T follicular helper cell (primary cell): ENCODE data around the gene PTPRQ.
"Not testable (repeated sequence)": the region's sequence is repeated elsewhere in the genome, so short reads cannot be mapped to it uniquely, and the experiment has no call there.

ENCODE experiments used
- DNase-seq: peaks from one replicate; pipeline ENCODE4 v3.0.0-alpha.2; 2020; ENCODE audit warnings: low read depth
- total RNA-seq, 2 experiments: gene quantifications; one replicate each; lab custom pipeline; 2026; lab: John Stamatoyannopoulos, UW

Gene PTPRQ
- 0 reads per million in 2 experiments for total RNA-seq

DNA sequence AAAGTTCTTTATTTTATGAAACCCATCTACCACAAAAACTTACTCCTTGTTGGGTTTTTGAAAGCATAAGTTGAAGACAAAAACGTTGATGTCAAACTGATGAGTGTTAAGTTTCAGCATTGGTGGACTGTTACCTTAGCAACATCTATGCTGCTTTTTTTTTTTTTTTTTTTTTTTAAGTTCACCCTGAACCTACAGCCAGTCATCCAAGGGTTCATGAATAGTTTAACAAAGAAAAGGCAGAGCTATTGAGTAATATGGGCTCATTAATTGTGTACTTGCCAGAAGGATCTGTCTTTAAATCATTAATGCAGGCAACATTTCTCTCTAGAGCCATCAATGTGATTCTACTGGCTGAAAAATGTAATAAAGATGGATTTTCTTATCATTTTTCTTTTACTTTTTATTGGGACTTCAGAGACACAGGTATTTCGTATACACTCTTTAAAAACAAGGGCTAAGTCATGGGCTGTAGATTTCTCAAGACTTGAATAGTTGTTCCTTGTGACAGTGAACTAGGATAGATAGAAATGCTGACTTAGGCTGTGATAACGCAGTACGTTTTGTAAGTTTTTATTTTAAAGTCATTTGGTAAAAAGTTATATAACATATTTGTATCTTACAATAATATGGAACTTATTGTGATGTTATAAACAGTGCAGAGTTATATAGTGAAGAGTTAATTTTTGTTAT is at the start of gene PTPRQ:
PTPRQ (plus strand) TSS at position 262 of the 693 bp plus-strand sequence; CDS start at position 373, 111 bp downstream.
- no peak for DNase-seq

GRCh38 chr12:80400571-80400991 is 43.5 kb upstream of the PTPRQ start:
- DNase-seq, result no peak

DNA sequence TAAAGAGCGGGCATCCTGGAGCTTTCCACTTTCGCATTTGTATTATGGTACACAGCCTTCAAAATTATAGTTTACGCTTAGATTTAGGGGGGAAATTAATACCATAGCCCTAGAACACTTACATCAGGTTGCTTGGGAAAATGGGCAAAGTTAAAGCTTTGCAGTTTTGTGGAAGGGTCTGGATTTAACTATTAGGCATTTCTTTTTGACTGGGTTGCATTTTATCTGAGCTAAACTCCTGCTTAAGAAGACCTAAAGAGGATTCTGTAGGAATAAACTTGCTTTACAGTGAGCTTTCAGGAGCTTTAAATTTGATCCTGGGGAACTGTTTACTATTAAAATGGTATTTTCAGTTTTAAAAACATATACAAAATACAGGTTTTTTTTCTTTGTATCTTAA is 42.8 kb upstream of the PTPRQ start:
- no peak for DNase-seq

GRCh38 chr12:80404629-80405028 is 39.4 kb upstream of the PTPRQ start:
- no peak for DNase-seq

DNA sequence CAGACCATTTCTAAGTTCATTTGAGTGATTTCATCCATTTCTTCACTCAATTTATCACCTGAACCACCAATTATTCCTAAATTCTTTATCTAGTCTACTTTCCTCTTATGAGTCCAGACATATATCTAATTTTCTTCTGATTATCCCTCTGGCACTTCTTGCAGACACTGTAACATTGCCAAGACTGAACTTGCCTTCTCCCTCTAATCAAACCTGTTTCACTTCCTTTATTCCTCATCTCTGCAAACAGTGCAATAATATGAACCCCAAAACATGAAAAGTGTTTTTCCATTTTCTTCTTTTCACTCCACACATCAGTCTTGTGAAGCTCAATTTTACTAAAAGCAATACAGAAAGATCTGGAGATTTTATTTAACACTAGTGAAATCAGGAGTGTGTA is 37.8 kb upstream of the PTPRQ start:
- DNase-seq, result no peak

DNA sequence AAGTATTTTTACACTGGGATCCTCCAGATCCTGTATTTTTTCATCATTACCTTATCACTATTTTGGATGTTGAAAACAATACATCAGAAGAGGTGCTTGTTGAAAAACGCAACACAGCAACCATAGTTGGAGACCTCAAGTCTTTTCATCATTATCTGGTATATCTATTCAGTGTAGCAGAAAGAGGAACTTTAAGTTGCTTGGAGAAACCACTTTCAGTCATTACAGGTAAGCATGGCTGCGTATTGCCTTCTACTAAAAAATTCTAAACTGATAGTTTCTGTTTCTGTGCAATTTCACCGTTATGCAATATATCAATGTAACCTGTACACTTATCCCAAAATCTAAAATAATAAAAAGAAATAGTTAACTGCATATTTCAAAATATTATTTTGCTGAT is 32.2 kb upstream of the PTPRQ start:
- no peak for DNase-seq

DNA sequence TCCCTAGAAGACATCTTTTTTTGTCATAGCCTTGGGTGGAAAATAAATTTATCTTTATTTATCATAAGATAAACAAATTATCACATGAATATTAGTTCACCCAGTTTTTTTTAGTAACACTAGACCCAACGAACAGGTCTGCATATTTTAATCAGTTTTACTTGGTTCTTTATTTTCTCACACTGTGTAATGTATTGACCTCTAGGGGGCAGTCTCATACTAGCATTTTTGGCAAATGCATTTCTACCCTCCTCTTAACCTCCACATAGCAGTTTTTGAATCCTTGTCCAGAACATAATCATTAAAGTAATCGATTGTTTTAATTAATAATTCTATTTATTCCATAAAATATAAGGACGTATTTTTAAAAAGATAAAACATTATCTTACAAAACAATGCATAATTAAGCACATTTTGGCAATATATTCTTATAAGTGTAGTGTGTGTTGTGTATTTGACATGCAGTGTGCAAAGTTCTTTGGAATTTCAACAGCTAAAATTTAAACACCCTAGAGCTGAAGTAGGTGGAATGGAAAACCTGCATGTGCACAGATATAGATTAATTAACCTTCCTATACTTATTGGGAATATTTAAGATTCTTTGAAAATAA is 31.6 kb upstream of the PTPRQ start:
- DNase-seq, result no peak

DNA sequence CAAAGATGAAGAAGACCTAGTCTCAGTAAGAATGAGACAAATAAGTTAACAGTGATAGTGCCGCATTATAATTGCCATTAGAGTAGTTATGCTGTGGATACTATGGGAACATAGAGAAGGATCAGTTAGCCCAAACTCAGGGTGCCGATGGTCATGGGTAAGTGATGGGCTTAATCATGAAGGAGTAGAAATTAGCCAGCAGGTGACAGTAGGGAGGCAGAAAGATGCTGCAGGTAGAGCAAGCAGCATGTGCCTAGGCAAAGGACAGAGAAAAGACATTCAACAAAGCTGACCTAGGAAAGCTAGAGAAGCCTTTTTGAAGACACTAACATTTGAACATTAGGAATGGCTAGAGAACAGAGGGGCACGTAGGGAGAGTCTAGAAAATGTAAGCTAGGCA is 30.6 kb upstream of the PTPRQ start:
- DNase-seq, result no peak

DNA sequence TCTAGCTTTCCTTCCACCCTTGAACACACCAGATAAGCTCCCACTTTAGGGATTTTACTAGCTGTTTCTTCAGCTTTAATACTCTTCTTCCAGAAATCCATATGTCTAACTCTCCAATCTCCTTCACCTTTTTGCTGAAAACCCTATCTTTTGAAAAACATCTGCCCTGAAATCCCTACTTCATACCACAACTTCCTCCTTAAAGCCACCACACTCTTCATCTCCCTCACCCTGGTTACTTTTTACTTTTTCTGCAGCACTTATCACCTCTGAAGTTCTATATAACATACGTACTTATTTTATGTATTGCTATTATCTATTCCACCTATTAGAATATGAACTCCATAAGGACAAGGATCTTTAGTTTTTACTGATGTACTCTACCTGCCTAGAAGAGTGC is 28.6 kb upstream of the PTPRQ start:
- no peak for DNase-seq

DNA sequence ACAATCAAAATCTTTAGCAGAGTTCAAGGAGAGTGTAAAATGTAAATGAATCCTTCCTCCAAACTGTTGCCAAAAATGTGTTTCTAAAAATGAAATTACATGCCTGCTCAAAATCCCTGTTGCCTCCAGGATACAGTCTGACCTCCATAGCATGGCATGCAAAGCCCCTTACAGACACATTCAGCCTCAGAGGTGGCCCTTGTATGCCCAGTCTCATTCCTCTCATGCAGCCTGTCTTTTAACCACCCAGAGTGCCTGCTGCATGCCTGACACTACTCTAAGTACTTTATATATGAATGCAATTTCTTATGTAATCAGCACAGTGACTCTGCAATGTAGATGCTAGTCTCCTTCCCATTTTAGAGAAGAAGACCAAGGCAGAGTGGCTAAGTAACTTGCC is 24.4 kb upstream of the PTPRQ start:
- no peak for DNase-seq

DNA sequence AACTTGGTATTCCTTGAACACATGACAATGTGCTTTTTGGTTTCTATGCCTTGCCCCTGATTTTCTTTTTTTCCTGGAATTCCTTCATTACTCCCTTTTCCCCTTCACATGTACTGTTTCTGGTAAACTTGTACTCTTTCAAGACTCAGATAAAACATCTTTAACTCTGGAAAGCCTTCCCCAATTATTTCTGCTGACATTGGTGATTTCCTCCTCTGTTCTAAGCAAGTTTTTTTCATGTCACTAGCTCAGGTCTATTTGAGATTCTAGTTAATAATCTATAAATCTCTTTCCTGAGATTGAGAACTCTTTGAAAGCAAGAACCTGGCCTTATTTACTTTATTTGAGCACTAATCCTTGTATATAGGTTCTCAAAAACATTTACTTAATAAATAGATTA is 24.0 kb upstream of the PTPRQ start:
- DNase-seq, result no peak

DNA sequence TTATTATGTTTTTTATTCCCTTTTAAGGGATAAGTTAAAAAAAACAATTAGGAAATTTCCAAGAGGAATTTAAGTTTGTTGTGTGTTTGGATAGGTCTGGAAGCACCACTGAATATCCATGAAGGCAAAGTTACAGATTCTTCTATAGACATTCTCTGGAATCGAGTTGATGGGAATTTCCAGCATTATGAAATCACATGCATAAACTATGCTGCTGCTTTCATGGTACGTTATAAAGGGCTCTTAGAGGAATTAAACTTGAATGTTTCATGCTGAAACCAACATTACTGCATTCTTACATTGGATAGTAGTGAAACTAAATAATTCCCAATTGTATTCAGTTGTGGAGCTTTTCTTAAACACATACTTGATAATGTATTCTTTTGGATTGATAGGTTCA is 21.5 kb upstream of the PTPRQ start:
- DNase-seq, result no peak

DNA sequence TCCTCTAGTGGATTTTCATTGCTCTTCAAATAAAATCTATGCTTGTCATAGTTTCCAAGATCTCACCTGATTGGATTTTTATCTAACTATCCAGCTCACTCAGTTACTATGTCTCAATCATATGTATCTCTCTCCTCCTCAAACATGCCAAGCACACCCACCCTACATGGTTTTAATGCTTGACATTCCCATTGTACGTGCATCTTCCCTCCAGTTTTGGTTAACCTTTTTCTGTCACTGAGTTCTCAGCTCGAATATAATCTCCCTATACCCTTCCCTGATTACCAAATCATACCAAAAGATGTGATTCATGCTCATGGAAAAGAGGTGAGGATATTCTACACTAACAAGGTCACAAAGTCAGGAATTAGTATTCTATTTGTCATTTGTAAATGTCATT is 12.0 kb upstream of the PTPRQ start:
- DNase-seq, result no peak

DNA sequence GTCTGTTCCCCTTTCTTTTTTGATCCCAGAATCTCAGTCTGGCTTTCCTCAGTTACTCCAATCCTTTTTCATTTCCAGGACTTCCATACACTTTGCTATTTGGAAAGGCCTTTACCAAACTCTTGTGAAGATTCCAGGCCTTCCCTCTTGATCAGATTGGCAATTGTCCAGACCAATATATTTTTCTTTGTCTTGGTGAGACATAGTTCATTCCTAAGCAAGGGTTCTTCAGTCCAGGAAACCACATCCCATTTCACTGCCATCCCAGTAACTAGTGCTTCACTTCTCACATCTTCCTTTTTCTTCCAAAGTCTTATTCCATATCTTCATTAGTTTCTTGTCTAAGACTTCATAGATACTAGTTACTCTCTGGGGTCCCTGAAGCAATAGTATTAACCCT is 2.1 kb upstream of the PTPRQ start:
- DNase-seq, result no peak

DNA sequence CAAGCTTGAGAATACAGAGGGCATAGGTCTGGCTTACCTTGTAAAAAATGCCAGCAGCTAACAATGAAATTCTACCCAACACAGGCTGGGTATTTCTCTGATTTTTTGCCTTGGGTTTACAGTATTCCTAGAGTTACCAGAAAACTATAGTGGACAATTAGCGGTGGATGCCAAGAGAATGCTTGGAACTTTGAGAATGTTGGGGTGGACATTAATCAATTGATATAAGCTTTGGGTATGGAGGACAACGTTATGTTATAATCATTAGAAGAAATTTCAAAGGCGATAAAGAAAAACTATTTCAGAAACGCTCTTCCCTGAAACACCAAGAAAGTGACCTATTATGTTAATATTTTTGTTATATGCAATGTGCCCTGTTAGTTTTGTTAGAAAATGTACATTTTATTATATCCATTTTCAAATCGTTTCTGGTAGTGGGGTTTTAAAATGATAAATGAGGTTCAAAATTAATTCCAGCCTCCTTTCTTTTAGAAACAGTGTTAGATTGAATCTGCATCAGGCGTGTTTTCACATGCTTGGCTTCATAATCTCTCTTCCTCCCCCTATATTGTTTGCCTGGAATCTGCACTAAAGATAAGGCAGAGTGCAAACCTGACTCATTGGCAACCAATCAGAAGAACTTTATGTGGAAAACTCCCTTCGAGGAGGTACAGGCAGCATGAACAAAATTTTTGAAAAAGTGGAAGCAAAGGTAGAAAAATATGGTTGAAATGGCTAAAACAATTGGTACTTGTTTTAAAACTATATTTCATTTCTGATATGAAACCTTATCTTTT is 1.4 kb upstream of the PTPRQ start:
- DNase-seq, result no peak

DNA sequence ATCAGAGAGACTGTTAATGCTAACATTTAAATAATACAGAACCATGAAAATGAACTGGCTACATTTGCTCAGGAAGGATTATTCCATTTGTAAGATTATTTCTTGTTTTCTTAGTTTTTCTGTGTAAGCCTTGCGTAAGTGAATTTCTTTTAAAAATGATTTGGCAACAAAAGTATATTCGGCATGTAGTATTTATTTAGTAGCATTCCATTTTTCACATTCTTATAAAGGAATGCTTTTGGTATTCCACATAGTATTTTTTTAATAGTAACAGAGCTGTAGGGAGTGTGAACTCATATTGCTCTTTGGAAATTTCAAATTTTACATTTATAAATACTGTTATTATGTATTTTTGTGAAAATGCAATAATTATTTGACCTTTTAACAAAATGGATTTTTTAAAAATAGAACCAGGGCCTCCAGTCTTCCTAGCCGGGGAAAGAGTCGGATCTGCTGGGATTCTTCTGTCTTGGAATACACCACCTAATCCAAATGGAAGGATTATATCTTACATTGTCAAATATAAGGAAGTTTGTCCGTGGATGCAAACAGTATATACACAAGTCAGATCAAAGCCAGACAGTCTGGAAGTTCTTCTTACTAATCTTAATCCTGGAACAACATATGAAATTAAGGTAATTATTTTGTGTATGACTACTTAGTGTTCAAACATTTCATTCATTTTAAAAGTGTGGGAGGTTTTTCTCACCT is 1.2 kb downstream of the PTPRQ start:
- DNase-seq, result no peak

- DNase-seq, result no peak
Observed at GRCh38 chr12:80456513-80456912, 12.5 kb downstream of the PTPRQ start.

- DNase-seq, result no peak
Observed at GRCh38 chr12:80460972-80461371, 16.9 kb downstream of the PTPRQ start.

GRCh38 chr12:80461851-80462250 is 17.8 kb downstream of the PTPRQ start:
- not testable (repeated sequence) for DNase-seq

GRCh38 chr12:80469681-80470080 is 25.6 kb downstream of the PTPRQ start:
- DNase-seq, result no peak

- no peak for DNase-seq
Observed at GRCh38 chr12:80470403-80470802, 26.4 kb downstream of the PTPRQ start.

DNA sequence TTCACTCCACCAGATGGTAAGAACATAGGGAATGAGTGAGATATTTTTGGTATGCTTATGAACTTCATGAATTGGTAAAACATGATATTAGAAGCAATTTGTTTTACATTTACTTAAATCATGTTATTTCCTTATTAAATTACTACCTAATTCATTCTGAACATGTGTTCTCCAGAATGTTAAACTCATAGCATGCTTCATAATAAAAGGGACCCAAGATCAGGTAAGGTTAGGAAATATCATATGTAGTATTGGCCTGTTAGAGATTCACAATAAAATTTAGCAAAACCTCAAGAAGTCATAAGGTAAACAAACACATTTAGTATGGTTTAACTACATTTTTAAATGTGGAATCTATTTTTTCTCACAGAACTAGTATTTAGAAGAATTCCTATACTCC is 28.2 kb downstream of the PTPRQ start:
- no peak for DNase-seq
